ENCODE measurements around the gene LARGE1.

GRCh38 chr22:33512908-33513307 is 407.4 kb downstream of the LARGE1 start:
- no peak for TF ChIP-seq CTCF (IDR thresholded peaks at IDR 0.05)
- TF ChIP-seq POLR2A (IDR thresholded peaks at IDR 0.05): no peak
